Measurements from ENCODE around the gene PAM.

Gene PAM

GRCh38 chr5:102766295-102767090 is 11.4 kb downstream of the PAM start:
- TF ChIP-seq REST (IDR thresholded peaks at IDR 0.05; ENCODE audit: insufficient read depth in 1 of 2, low read depth in 2 of 2, low read length in 2 of 2), result no peak

GRCh38 chr5:102767862-102768261 is 12.8 kb downstream of the PAM start:
- TF ChIP-seq FOXP2 (optimal IDR thresholded peaks at IDR 0.05; ENCODE audit: borderline replicate concordance, extremely low read depth, extremely low read length, insufficient read depth), result no peak
- no peak for TF ChIP-seq TAF1 (IDR thresholded peaks at IDR 0.05; ENCODE audit: borderline replicate concordance, insufficient read depth, low read length)
- TF ChIP-seq SIN3A (IDR thresholded peaks at IDR 0.05; ENCODE audit: borderline replicate concordance, insufficient read depth, low read length), result no peak
- no peak for TF ChIP-seq REST (IDR thresholded peaks at IDR 0.05; ENCODE audit: insufficient read depth in 1 of 2, low read depth in 2 of 2, low read length in 2 of 2)
- no peak for TF ChIP-seq POLR2AphosphoS5 (IDR thresholded peaks at IDR 0.05; ENCODE audit: low read depth, low read length)

GRCh38 chr5:102770803-102771202 is 15.7 kb downstream of the PAM start:
- TF ChIP-seq FOXP2 (optimal IDR thresholded peaks at IDR 0.05; ENCODE audit: borderline replicate concordance, extremely low read depth, extremely low read length, insufficient read depth) (no peak), SIN3A (IDR thresholded peaks at IDR 0.05; ENCODE audit: borderline replicate concordance, insufficient read depth, low read length) (no peak), TAF1 (IDR thresholded peaks at IDR 0.05; ENCODE audit: borderline replicate concordance, insufficient read depth, low read length) (no peak), REST (IDR thresholded peaks at IDR 0.05; ENCODE audit: insufficient read depth in 1 of 2, low read depth in 2 of 2, low read length in 2 of 2) (no peak), POLR2AphosphoS5 (IDR thresholded peaks at IDR 0.05; ENCODE audit: low read depth, low read length) (no peak)

- TF ChIP-seq SIN3A (IDR thresholded peaks at IDR 0.05; ENCODE audit: borderline replicate concordance, insufficient read depth, low read length) (no peak), FOXP2 (optimal IDR thresholded peaks at IDR 0.05; ENCODE audit: borderline replicate concordance, extremely low read depth, extremely low read length, insufficient read depth) (no peak)
Observed at GRCh38 chr5:102771435-102771834, 16.3 kb downstream of the PAM start.

GRCh38 chr5:102772273-102772672 is 17.2 kb downstream of the PAM start:
- TF ChIP-seq SIN3A (IDR thresholded peaks at IDR 0.05; ENCODE audit: borderline replicate concordance, insufficient read depth, low read length) (no peak), FOXP2 (optimal IDR thresholded peaks at IDR 0.05; ENCODE audit: borderline replicate concordance, extremely low read depth, extremely low read length, insufficient read depth) (no peak), TAF1 (IDR thresholded peaks at IDR 0.05; ENCODE audit: borderline replicate concordance, insufficient read depth, low read length) (no peak), REST (IDR thresholded peaks at IDR 0.05; ENCODE audit: insufficient read depth in 1 of 2, low read depth in 2 of 2, low read length in 2 of 2) (no peak), POLR2AphosphoS5 (IDR thresholded peaks at IDR 0.05; ENCODE audit: low read depth, low read length) (no peak)

Measured in PFSK-1 (cell line).